GM23248 (cell line): Measurements from ENCODE around the gene ARHGAP10. TPM values are rescaled to one million over a fixed set of nuclear protein-coding genes. Genes with fewer than 3 reads are reported as not detected.

Experiments used
- DNase-seq: peaks from one replicate; pipeline ENCODE4 v3.0.0-alpha.2; 2015
- H2AFZ ChIP-seq: fragments of 200-600 bp; sonication (generic); 2 replicates; pipeline ENCODE4 v1.6.1; 2016; ENCODE audit warnings: antibody characterized with exemption
- H3F3A ChIP-seq: fragments of 200-600 bp; sonication (generic); 2 replicates; pipeline ENCODE4 v1.6.1; 2016; ENCODE audit warnings: mild to moderate bottlenecking, antibody characterized with exemption, mixed run types; ENCODE audit not compliant: insufficient read depth
- H3K27ac ChIP-seq: fragments of 200-600 bp; sonication (generic); 2 replicates; pipeline ENCODE4 v1.5.1; 2016; ENCODE audit warnings: mild to moderate bottlenecking
- H3K27me3 ChIP-seq: fragments of 200-600 bp; sonication (generic); replicated peaks from 2 replicates; pipeline ENCODE4 v1.6.1; 2016; ENCODE audit warnings: mild to moderate bottlenecking; ENCODE audit not compliant: insufficient read depth
- H3K36me3 ChIP-seq: fragments of 200-600 bp; sonication (generic); 2 replicates; pipeline ENCODE4 v1.6.1; 2016; ENCODE audit warnings: low read depth, mild to moderate bottlenecking
- H3K4me1 ChIP-seq: fragments of 200-600 bp; sonication (generic); 2 replicates; pipeline ENCODE4 v1.6.1; 2016; ENCODE audit warnings: mild to moderate bottlenecking; ENCODE audit not compliant: insufficient read depth
- H3K4me2 ChIP-seq: fragments of 200-600 bp; sonication (generic); one replicate; pipeline ENCODE4 v1.6.1; 2016; ENCODE audit warnings: mild to moderate bottlenecking; ENCODE audit not compliant: unreplicated experiment
- H3K4me3 ChIP-seq: fragments of 200-600 bp; sonication (generic); 2 replicates; pipeline ENCODE4 v1.5.1; 2016; ENCODE audit warnings: mild to moderate bottlenecking
- H3K79me2 ChIP-seq: fragments of 200-600 bp; sonication (generic); 2 replicates; pipeline ENCODE4 v1.6.1; 2016; ENCODE audit warnings: mild to moderate bottlenecking; ENCODE audit not compliant: insufficient read depth
- H3K9ac ChIP-seq: fragments of 200-600 bp; sonication (generic); 2 replicates; pipeline ENCODE4 v1.6.1; 2016; ENCODE audit warnings: mild to moderate bottlenecking
- H3K9me2 ChIP-seq: fragments of 200-600 bp; sonication (generic); 2 replicates; pipeline ENCODE4 v1.6.1; 2016; ENCODE audit warnings: mixed run types, mild to moderate bottlenecking, moderate library complexity; ENCODE audit not compliant: insufficient read depth
- H3K9me3 ChIP-seq: fragments of 200-600 bp; sonication (generic); one replicate; pipeline ENCODE4 v1.6.1; 2017; ENCODE audit warnings: low read depth
- H4K20me1 ChIP-seq: fragments of 200-600 bp; sonication (generic); 2 replicates; pipeline ENCODE4 v1.6.0; 2016; ENCODE audit not compliant: insufficient read depth
- EZH2 ChIP-seq: fragments of 200-600 bp; sonication (generic); IDR thresholded peaks from 2 replicates; pipeline ENCODE4 v1.6.1; 2018; ENCODE audit warnings: antibody characterized with exemption, mild to moderate bottlenecking; ENCODE audit not compliant: insufficient read depth, poor library complexity, severe bottlenecking
- EZH2phosphoT487 ChIP-seq: fragments of 200-600 bp; sonication (generic); IDR thresholded peaks from 2 replicates; pipeline ENCODE4 v1.6.1; 2018; ENCODE audit warnings: antibody characterized with exemption, moderate library complexity, mild to moderate bottlenecking, low read depth; ENCODE audit not compliant: insufficient read depth
- WGBS, 2 experiments: methylation state at CpG; one replicate each; pipeline ENCODE4 v1.1.6; 2015 to 2017; ENCODE audit warnings: low lambda C conversion rate in 2 of 2, low coverage in 1 of 2; ENCODE audit errors: missing lambda C conversion rate in 2 of 2; 5-methylcytosine and 5-hydroxymethylcytosine counted together
- in situ Hi-C: fragments of 300-500 bp; cut with MboI; formaldehyde crosslinking; loops from 2 replicates; pipeline ENCODE4 v1.15.0; 2020
- polyA plus RNA-seq: library from polyadenylated mRNA; unstranded; fragments of >200 nt; fragmentation: Nextera tagmentation; extraction: Ambion mirVana; gene quantifications from 2 replicates; pipeline ENCODE4 v1.2.1, GENCODE V29; 2016
- total RNA-seq: library from RNA; depleted of rRNA; stranded (reverse); fragments of >200 nt; shearing (Covaris generic); gene quantifications from 2 replicates; pipeline ENCODE4 v1.2.3, GENCODE V29; 2014

The ARHGAP10 gene
- total and polyA plus RNA-seq, 2 experiments from 2014 or later: 19.5 to 24.8 TPM

GRCh38 chr4:148044089-148044911 lies 312.4 kb downstream of the ARHGAP10 start:
- DNase-seq: no peak
- TF ChIP-seq EZH2 (no peak), EZH2phosphoT487 (no peak)
- no peak overlapping the region for H3K4me2 ChIP-seq

DNA sequence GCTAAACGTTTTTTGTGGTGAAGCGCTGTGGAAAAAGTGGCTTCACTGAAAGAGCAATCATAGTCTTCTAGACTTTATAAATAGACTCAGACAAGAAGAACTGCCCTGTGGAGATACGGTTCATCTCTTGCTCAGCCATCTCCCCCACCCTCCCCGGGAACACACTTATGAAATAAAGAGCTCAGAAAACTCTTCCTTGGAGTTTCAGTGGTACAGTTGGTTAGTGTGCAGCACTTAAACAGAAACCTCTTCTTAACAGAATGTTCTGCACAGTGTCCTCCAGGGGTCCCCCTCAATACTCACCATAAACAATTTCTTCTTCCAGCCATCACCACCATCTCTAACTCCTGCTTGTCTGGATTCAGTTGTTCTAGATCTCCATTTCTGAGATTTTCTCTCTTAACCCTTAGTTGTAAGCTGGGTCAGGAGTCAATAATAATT lies 313.0 kb downstream of the ARHGAP10 start:
- Histone ChIP-seq H3K9me2 (no peaks in the 10 kb centered on the region), H3K27me3 (no peaks in the 10 kb centered on the region), H3F3A (no peaks in the 10 kb centered on the region), H2AFZ (no peak overlapping the region), H3K4me3 (no peak overlapping the region), H3K79me2 (peaks cover 18% of the 10 kb centered on the region), H3K9me3 (no peaks in the 10 kb centered on the region), H3K4me1 (no peaks in the 10 kb centered on the region), H3K4me2 (no peak overlapping the region), H4K20me1 (no peaks in the 10 kb centered on the region), H3K27ac (no peak overlapping the region), H3K9ac (no peak overlapping the region), H3K36me3 (no peaks in the 10 kb centered on the region)
- DNase-seq: no peak
- WGBS, 2 experiments: 78% methylated on average over 4 of the region's 4 CpGs
- no peak for TF ChIP-seq EZH2phosphoT487
- no peak for TF ChIP-seq EZH2
- in situ Hi-C loops: no loop called here

More at GRCh38 chr4:148044089-148044911, 312.4 kb downstream of the ARHGAP10 start:
- Histone ChIP-seq H3K4me1 (no peaks in the 10 kb centered on the region), H3K27me3 (no peaks in the 10 kb centered on the region), H3K9me2 (no peaks in the 10 kb centered on the region), H3K4me3 (no peak overlapping the region), H3K9ac (no peak overlapping the region), H4K20me1 (no peaks in the 10 kb centered on the region), H3K27ac (no peak overlapping the region), H3F3A (no peaks in the 10 kb centered on the region), H3K79me2 (peaks cover 21% of the 10 kb centered on the region), H2AFZ (no peak overlapping the region), H3K36me3 (no peaks in the 10 kb centered on the region), H3K9me3 (no peaks in the 10 kb centered on the region)
- WGBS, 2 experiments: 76 to 79% methylated on average over 9 of the region's 9 CpGs
- in situ Hi-C loops: no loop called here

GRCh38 chr4:148048598-148048997 lies 316.7 kb downstream of the ARHGAP10 start:
- Histone ChIP-seq H3K79me2 (0 out of 2 replicates have a peak, but pooled peaks cover 12% of the 10 kb centered on the region), H3K4me2 (no peak overlapping the region), H3K36me3 (no peaks in the 10 kb centered on the region), H4K20me1 (no peaks in the 10 kb centered on the region), H3K27ac (no peak overlapping the region), H2AFZ (no peak overlapping the region), H3K4me1 (no peaks in the 10 kb centered on the region), H3K9me2 (no peaks in the 10 kb centered on the region), H3K9me3 (no peaks in the 10 kb centered on the region), H3K27me3 (no peaks in the 10 kb centered on the region), H3K9ac (no peak overlapping the region), H3F3A (no peaks in the 10 kb centered on the region), H3K4me3 (no peak overlapping the region)
- TF ChIP-seq EZH2 (no peak), EZH2phosphoT487 (no peak)
- no peak for DNase-seq
- 63 to 66% methylated on average over 4 of the region's 4 CpGs for WGBS, 2 experiments
- in situ Hi-C loops: no loop called here

DNA sequence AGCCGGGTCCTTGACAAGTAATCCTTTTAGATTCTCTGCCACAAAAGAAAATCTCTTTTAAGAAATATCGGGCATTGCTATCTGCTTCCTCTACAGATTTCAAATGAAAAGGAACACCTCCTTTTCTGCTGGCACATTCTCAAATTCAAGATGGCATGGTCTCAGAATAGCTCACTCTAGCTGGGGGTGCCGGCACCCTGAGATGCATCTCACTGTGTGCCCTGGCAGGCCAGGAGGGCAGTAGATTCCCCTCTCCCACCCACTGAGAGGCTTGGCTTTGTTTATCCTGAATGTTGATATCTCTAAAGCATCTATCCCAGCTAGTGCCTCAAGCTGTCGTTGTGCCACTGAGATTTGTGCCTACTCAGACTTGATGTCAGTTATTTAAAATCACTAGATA lies 319.5 kb downstream of the ARHGAP10 start:
- H3K79me2 ChIP-seq: peaks cover 17% of the 10 kb centered on the region; the same call in 1 of the 2 replicates
- H3K4me3 ChIP-seq: no peak overlapping the region
- TF ChIP-seq EZH2 (no peak), EZH2phosphoT487 (no peak)
- no peak overlapping the region for H2AFZ ChIP-seq
- in situ Hi-C loops: no loop called here
- H4K20me1 ChIP-seq: no peaks in the 10 kb centered on the region; the same call in 1 of the 2 replicates
- WGBS, 2 experiments: 85 to 91% methylated on average over 4 of the region's 4 CpGs
- no peaks in the 10 kb centered on the region for H3K36me3 ChIP-seq
- 0 out of 2 replicates have a peak, but pooled peaks cover under 1% of the 10 kb centered on the region for H3K4me1 ChIP-seq
- H3K27ac ChIP-seq: no peak overlapping the region
- no peaks in the 10 kb centered on the region for H3K9me2 ChIP-seq
- DNase-seq: no peak
- no peak overlapping the region for H3K4me2 ChIP-seq
- no peak overlapping the region for H3K9ac ChIP-seq
- no peaks in the 10 kb centered on the region for H3K27me3 ChIP-seq
- H3K9me3 ChIP-seq: no peaks in the 10 kb centered on the region
- no peaks in the 10 kb centered on the region for H3F3A ChIP-seq
